T-helper 2 cell treated with Interferon-gamma antibody and Interleukin-4, amounts not matched to agents 5 μg/mL and 100 μg/mL, for 36 hours (primary cell): ENCODE measurements around the gene RAB40B.

Experiments used
- DNase-seq: peaks from one replicate; pipeline ENCODE4 v3.0.0; 2021; ENCODE audit warnings: low spot score
- H3K27ac Mint-ChIP-seq: one replicate; pipeline ENCODE4 v1.8.0; 2021; ENCODE audit warnings: mild to moderate bottlenecking, mixed read lengths
- H3K27me3 Mint-ChIP-seq: one replicate; pipeline ENCODE4 v1.8.0; 2021; ENCODE audit warnings: low read depth, mixed read lengths
- H3K36me3 Mint-ChIP-seq: one replicate; pipeline ENCODE4 v1.8.0; 2021; ENCODE audit warnings: low read depth, mixed read lengths
- H3K4me1 Mint-ChIP-seq: one replicate; pipeline ENCODE4 v1.8.0; 2021; ENCODE audit warnings: low read depth, mixed read lengths
- H3K4me3 Mint-ChIP-seq: one replicate; pipeline ENCODE4 v1.8.0; 2022; ENCODE audit warnings: mild to moderate bottlenecking, moderate library complexity, mixed read lengths
- H3K9me3 Mint-ChIP-seq: one replicate; pipeline ENCODE4 v1.8.0; 2021; ENCODE audit warnings: mixed read lengths

Gene RAB40B

DNA sequence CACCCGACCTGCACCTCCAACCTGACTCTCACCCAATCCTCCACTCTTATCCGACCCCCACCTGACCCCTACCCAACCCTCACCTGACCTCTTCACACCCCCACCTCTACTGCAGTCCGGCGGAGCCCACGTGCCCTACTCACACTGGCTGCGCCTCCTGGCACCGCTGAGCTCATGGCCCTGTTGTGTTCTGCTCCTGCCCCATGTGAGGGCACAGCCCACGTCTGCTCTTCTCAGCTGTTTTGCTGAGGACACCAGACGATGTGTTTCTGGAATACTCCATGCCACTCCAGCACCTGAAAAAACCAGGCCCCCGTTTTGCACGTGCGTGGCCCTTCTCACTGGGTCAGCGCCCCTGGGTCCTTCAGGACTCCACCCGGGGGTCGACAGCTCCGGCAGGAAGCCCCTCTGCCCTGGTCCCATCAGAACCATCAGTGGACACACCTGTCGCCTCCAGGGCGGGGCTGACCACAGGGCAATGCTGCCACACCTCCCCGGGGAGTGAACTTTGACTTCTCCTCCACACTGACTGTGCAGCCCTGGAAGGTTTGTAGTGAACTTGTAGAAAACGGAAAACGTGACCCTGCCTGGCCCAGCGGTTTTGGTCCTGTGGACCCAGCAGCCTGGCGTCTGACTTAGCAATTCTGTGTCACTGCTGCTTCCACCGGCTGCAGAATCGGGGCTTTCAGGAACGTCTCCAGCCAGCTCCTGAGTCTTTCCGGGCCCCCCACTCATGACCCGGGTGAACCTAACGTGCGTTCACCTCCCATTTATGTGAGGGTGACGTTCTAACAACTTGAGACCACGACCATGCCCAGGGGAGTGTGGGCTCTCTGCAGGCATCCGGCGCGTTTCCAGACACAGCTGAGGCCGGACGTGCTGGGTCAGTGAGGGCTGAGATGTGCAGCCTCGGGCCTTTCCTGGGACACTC lies 5.7 kb upstream of the RAB40B start:
- Mint-ChIP-seq H3K27me3 (no peaks in the 10 kb centered on the region), H3K9me3 (no peaks in the 10 kb centered on the region), H3K4me3 (no peak overlapping the region), H3K4me1 (no peaks in the 10 kb centered on the region), H3K36me3 (no peaks in the 10 kb centered on the region), H3K27ac (no peak overlapping the region)
- DNase-seq = no peak

DNA sequence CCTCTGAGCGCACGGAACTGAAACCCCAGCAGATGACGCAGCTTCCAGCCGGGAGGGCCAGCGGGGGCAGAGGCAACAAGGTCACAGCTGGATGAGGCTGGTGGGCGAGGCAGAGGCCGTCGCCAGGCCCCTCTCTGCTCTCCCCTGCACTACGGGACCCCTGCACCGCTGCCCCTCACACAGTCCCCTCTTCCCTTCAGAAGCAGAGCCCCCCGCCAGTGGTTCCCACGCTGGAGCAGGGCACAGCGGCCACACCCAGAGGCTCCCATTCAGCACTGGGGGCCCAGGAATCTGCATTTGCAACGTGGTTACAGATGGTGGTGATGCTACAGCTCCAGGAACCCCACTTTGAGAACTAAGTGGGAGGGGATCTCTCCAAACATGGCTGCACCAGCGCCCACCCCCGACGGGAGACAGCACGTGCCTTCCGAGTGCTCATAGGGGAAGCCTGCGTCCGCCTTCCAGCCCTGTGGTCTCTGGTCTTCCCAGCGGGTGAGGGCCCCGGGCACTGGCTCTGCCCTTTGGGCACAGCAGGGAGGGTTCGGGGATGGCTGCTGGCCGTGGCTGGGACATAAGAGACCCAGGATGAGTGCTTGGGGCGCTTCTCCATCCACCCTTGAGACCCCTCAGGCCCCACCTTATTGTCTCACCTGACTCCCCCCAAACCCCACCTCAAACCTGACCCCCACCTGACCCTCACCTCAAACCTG lies 4.7 kb upstream of the RAB40B start:
- Mint-ChIP-seq H3K4me3 (no peak overlapping the region), H3K9me3 (no peaks in the 10 kb centered on the region), H3K4me1 (peaks cover 2% of the 10 kb centered on the region), H3K36me3 (no peaks in the 10 kb centered on the region), H3K27me3 (no peaks in the 10 kb centered on the region), H3K27ac (no peak overlapping the region)
- DNase-seq = no peak

DNA sequence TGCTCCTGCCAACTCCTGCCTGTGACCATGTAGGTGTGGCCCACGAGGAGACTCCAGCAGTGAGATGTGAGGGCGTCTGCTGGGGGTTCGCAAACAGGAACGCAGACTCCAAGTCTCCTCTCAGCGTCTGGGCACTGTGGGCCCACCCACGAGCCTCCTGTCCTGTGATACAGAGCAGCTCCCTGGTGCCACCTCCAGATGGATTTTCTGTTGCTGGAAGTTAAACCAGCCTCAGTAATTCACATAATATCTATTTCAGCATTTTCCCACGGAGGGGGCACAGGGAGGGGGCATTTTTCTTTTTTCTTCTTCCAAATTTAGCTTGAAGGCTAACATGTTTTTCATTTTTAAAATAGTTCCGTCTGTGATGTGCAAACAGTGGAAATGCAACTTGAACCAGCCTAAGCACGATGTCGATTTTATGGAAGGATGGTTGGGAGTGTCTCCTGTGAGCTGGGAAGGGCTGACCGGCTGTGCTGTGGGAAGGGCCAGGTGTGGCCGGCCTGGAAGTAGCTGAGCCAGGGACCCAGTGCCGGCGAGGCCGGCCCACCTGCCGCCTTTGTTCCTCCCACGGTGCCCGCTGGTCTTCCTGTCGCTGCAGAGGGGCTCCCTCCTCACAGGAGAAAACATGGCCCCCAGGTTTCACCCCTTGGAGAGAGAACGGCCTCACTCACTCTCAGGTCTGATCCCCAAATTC lies 3.9 kb upstream of the RAB40B start:
- Mint-ChIP-seq H3K27me3 (peaks cover under 1% of the 10 kb centered on the region), H3K36me3 (no peaks in the 10 kb centered on the region), H3K4me3 (no peak overlapping the region), H3K9me3 (no peaks in the 10 kb centered on the region), H3K27ac (peak overlapping the region; percentile 31), H3K4me1 (peaks cover 2% of the 10 kb centered on the region)
- DNase-seq = no peak

DNA sequence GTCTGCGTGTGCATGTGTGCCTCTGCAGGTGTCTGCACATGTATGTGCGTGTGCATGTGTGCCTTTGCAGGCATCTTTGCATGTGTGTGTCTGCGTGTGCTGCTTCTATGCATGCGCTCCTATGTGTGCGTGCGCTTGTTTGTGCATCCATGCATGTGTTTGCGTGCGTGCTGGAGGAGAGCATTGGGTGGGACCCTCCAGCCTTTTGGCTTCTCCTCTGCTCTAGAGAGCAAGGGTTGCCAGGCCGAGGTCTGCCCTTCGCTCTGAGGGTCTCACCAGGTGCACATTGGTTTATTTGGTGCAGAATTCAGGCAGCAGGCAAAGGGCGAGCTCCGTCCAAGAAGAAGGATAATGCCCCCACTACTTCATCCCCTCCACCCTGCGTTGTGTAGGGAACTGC lies 1.1 kb upstream of the RAB40B start:
- peaks cover 7% of the 10 kb centered on the region for H3K9me3 Mint-ChIP-seq
- H3K4me1 Mint-ChIP-seq = peaks cover 2% of the 10 kb centered on the region
- peaks cover 3% of the 10 kb centered on the region for H3K36me3 Mint-ChIP-seq
- H3K27me3 Mint-ChIP-seq = peaks cover 8% of the 10 kb centered on the region
- no peak overlapping the region for H3K27ac Mint-ChIP-seq
- DNase-seq = no peak
- H3K4me3 Mint-ChIP-seq = peak overlapping the region; percentile 85

DNA sequence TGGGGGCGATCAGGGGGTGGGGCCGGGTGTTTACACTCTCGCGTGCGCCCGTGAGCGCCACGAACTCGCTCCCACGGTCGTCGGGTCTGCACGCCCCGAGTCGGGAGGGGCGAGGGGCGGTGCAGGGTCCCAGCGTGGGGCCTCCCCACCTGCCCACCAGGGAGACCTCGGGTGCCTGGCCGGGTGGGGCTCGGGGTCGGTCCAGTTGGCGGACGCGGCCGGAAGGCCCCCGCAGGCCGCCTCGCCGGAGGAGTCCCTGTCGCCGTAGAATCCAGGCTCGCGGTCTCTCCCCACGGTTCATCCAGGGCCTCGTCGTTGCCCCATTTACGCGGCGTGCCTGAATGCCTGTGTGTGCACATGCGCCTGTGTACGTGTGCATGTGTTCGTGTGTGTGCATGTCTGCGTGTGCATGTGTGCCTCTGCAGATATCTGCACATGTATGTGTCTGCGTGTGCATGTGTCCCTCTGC lies 510 bp upstream of the RAB40B start:
- Mint-ChIP-seq H3K27me3 (peaks cover 10% of the 10 kb centered on the region), H3K36me3 (peaks cover 6% of the 10 kb centered on the region), H3K4me3 (peak overlapping the region; percentile 85), H3K4me1 (peaks cover 2% of the 10 kb centered on the region), H3K27ac (no peak overlapping the region), H3K9me3 (peaks cover 12% of the 10 kb centered on the region)
- DNase-seq = no peak

DNA sequence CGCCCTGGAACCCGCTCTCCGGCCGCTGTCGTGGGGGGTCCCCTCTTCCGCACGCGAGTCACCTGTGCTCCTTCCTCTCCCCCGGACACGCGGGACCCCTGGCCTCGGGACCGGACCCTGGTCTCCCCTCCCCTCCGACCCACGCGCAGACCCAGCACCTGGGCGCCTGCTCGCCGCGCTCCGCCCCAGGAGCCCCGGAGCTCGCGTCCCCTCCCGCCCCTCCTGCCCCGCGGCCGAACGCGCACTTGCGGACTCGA lies 762 bp downstream of the RAB40B start:
- H3K9me3 Mint-ChIP-seq = peaks cover 17% of the 10 kb centered on the region

DNA sequence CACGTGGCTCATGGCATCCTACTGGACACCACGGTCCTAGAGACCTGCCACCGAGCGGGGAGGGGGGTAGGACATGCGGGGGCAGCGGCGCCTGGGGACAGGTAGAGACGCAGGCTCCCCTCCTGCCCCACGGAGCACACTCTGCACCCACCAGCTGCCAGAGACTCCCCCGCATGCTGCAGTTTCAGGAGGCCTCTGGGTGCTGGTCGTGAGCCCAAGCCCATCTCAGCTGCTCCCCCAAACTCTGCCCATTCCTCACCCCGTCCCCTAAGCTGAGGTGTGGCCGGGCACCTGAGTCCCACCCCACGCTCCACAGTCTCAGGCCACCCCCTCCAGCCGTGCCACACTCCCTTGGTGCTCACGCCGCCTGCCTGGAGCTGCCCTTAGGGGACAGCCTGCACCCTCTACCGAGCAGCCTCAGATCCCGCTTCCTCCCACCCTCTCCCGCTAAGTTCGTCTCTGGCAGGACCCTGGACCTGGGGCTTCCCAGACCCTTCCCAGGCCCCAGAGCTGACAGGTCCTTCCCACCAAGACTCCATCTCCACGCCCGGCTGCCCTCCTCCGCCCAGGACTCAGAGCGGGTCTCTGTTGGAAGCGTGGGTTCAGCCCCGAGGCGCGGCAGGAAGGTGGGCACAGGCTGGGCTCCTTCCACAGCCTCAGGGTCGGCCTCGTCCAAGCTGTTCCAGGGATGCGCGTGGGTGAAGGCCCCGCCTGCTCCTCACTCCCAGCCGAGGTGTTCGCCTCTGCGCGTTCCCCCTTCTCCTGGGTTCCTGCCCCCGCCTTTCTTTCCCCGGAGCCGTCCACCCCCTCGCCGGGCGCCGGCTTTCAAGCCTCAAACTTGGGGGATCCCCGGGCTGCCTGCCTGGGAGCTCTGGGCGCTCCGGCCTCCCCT lies 1.3 kb downstream of the RAB40B start:
- Mint-ChIP-seq H3K9me3 (peaks cover 17% of the 10 kb centered on the region), H3K27me3 (peaks cover 10% of the 10 kb centered on the region), H3K27ac (no peak overlapping the region), H3K36me3 (peaks cover 6% of the 10 kb centered on the region), H3K4me3 (peak overlapping the region; percentile 49), H3K4me1 (peaks cover 2% of the 10 kb centered on the region)
- no peak for DNase-seq

More for the DNA sequence above, 762 bp downstream of the RAB40B start:
- H3K4me1 Mint-ChIP-seq = peaks cover 2% of the 10 kb centered on the region
- peaks cover 10% of the 10 kb centered on the region for H3K27me3 Mint-ChIP-seq
- no peak overlapping the region for H3K4me3 Mint-ChIP-seq
- H3K27ac Mint-ChIP-seq = no peak overlapping the region
- H3K36me3 Mint-ChIP-seq = peaks cover 6% of the 10 kb centered on the region
- DNase-seq = no peak

DNA sequence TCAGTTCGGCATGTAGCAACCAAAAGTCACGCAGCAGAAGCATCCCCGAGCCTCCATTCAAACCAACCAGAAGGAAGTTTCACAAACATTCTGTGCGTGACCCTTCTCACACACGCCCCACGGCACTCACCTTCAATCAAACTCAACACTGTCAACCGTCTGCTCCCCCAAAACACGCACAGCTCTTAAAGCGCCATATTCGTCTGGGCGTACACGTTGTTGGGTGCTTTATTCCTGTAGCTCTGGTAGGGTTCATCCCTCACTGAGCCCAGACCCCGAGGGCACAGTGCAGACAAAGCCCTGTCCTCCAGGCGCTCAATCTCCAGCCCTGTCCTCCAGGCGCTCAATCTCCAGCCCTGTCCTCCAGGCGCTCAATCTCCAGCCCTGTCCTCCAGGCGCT lies 2.2 kb downstream of the RAB40B start:
- no peak for DNase-seq
- Mint-ChIP-seq H3K4me1 (peaks cover 2% of the 10 kb centered on the region), H3K9me3 (peaks cover 17% of the 10 kb centered on the region), H3K27ac (no peak overlapping the region), H3K36me3 (peaks cover 6% of the 10 kb centered on the region), H3K27me3 (peaks cover 10% of the 10 kb centered on the region), H3K4me3 (peak overlapping the region; percentile 18)

DNA sequence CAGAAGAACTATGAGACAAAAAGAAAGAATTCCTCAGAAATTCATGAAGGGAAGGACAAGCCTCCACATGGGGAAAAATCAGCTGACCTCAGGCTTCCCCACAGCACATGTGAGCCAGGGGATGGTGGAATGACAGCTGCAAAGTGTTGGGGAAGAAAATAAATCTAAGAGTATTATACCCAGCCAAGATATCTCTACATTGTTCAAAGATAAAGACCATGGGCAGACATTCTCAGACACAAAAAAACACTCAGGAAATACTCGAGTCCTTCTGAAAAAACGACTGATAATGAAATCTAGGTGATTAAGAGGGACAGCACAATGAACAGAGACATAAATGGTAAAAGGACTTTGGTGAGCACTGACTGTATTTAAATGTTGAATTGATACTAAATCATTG lies 3.9 kb downstream of the RAB40B start:
- peaks cover 6% of the 10 kb centered on the region for H3K36me3 Mint-ChIP-seq
- no peak for DNase-seq
- H3K4me3 Mint-ChIP-seq = no peak overlapping the region
- peaks cover 17% of the 10 kb centered on the region for H3K9me3 Mint-ChIP-seq
- H3K27ac Mint-ChIP-seq = no peak overlapping the region
- peaks cover 2% of the 10 kb centered on the region for H3K4me1 Mint-ChIP-seq
- peaks cover 10% of the 10 kb centered on the region for H3K27me3 Mint-ChIP-seq

DNA sequence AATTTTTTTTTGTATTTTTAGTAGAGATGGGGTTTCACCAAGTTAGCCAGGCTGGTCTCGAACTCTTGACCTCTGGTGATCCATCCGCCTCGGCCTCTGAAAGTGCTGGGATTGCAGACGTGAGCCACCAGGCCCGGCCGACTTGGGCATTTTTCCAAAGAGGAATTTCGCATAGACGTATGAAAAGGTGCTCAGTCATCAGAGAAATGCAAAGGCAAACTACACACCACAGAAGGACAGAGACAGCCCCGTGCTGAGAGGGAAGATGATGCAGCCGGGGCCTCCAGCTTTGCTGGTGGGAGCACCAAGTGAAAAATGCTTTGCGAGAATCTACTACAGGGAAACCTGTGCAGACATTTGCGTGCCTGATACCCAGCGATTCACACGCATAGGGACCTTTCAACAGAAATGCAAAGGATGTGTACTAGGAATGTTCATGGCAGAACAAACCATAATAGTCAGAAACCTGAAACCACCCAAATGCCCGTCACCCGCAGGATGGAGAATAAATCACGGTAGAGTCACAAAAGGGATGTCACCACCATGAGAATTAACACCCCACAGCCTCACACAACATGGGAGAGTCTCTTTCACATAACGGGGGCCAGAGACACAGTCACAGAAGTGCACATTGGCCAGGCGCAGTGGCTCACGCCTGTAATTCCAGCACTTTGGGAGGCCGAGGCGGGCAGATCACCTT lies 5.2 kb downstream of the RAB40B start:
- H3K9me3 Mint-ChIP-seq = peaks cover 17% of the 10 kb centered on the region
- H3K27ac Mint-ChIP-seq = no peak overlapping the region
- H3K27me3 Mint-ChIP-seq = peaks cover 10% of the 10 kb centered on the region
- H3K36me3 Mint-ChIP-seq = peaks cover 6% of the 10 kb centered on the region
- DNase-seq = no peak
- H3K4me1 Mint-ChIP-seq = no peaks in the 10 kb centered on the region
- no peak overlapping the region for H3K4me3 Mint-ChIP-seq

DNA sequence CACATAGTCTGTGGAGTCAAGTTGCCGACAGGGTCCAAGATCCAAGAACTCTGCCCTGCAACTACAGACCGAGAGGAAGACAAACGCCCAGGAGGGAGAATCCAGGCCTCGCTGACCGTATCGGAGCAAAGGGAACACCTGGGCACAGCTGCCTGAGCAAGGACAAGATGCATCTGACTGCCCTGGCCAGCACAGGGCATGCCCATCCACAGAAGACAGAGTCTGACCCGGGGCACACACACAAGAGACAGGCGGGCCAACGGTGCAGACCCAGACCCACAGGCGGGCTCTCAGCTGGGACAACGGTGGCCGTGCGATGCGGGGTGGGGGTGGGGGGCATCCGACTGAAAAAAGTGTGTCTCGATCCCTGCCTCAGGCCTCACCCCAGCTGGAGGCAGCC lies 6.2 kb downstream of the RAB40B start:
- peaks cover 8% of the 10 kb centered on the region for H3K27me3 Mint-ChIP-seq

DNA sequence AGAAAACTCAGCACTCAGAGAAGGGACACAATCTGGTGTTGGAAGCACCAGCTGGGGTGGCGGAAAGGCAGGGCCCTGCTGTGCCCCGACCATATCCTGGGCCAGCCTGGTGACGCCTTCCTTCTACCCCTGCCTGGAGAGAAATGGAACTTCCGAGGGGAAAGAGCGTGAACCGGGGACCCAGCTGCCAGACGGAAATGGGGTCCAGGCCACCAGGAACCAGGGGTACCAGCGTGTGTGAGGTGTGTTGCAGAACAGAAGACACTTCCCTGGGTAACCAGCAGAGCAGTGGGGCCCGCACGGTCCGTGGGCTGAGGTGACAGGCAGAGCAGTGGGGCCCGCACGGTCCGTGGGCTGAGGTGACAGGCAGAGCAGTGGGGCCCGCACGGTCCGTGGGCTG lies 6.8 kb downstream of the RAB40B start:
- H3K27ac Mint-ChIP-seq = no peak overlapping the region

More for the DNA sequence above, 6.2 kb downstream of the RAB40B start:
- Mint-ChIP-seq H3K36me3 (peaks cover 6% of the 10 kb centered on the region), H3K4me1 (no peaks in the 10 kb centered on the region), H3K9me3 (peaks cover 17% of the 10 kb centered on the region), H3K27ac (no peak overlapping the region), H3K4me3 (no peak overlapping the region)
- no peak for DNase-seq

More for the DNA sequence above, 6.8 kb downstream of the RAB40B start:
- no peaks in the 10 kb centered on the region for H3K4me1 Mint-ChIP-seq
- H3K9me3 Mint-ChIP-seq = peaks cover 17% of the 10 kb centered on the region
- H3K27me3 Mint-ChIP-seq = peaks cover 4% of the 10 kb centered on the region
- DNase-seq = no peak
- H3K4me3 Mint-ChIP-seq = no peak overlapping the region
- peaks cover 6% of the 10 kb centered on the region for H3K36me3 Mint-ChIP-seq
